ENCODE data around the gene HDAC9.
"Not testable (repeated sequence)": the region's sequence is repeated elsewhere in the genome, so short reads cannot be mapped to it uniquely, and the experiment has no call there.

Gene HDAC9

DNA sequence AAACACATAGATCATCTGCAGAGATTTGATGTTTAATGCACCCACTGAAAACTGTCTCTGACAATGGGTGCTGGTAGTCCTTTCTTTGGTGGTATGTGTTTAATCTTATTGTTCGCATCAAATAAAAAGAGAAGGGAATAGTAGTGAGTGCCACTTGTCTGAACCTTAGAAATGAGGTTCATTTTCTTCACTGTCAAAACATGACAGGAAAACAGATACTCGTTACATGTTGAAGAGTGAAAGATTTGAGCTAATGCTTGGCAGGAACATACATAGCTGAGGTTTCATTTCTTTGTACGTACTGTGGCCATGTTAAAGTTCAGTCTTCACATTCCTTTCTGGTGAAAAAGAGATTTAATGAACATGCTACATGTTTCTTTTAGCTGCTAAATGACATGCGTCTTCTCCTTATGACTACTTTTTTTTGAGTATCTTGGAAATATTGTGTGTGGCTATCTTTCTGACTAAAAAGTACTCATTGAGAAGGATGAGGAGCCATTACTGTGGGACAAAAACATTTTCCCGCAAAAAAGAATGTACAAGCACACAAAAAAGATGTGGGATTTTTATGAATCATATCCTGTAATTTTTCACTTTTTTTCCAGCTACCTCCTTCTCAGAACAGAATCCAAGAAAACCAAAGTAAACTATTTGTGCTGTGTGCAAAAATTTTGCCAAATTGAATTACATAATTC lies 513.8 kb downstream of the HDAC9 start:
- peaks cover under 1 to 5% of the 10 kb centered on the region in 2 donors for H3K9me3 Mint-ChIP-seq
- ATAC-seq (replicated peaks) (no peak), DNase-seq (no peak)
- no peaks in the 10 kb centered on the region for H3K27me3 Mint-ChIP-seq
- no peaks in the 10 kb centered on the region for H3K36me3 Mint-ChIP-seq (ENCODE audit: insufficient read depth)
- no peak overlapping the region for H3K27ac Mint-ChIP-seq
- no peaks in the 10 kb centered on the region for H3K4me1 Mint-ChIP-seq (ENCODE audit: low read depth in 2 of 2)
- no peak overlapping the region for H3K4me3 Mint-ChIP-seq

- Mint-ChIP-seq H3K36me3 (ENCODE audit: insufficient read depth) (no peaks in the 10 kb centered on the region), H3K4me3 (no peak overlapping the region), H3K9me3 (peaks cover 6 to 7% of the 10 kb centered on the region in 2 donors), H3K27ac (no peak overlapping the region), H3K27me3 (no peaks in the 10 kb centered on the region), H3K4me1 (ENCODE audit: low read depth in 2 of 2) (no peaks in the 10 kb centered on the region)
- no peak for ATAC-seq (replicated peaks)
- no peak for DNase-seq
These were observed 514.4 kb downstream of the HDAC9 start for GRCh38 chr7:19009936-19010280.

- DNase-seq (no peak), ATAC-seq (replicated peaks) (no peak)
- Mint-ChIP-seq H3K36me3 (ENCODE audit: insufficient read depth) (no peaks in the 10 kb centered on the region), H3K27ac (no peak overlapping the region), H3K9me3 (peaks cover 6 to 7% of the 10 kb centered on the region in 2 donors), H3K27me3 (no peaks in the 10 kb centered on the region), H3K4me3 (no peak overlapping the region), H3K4me1 (ENCODE audit: low read depth in 2 of 2) (no peaks in the 10 kb centered on the region)
These were observed 515.7 kb downstream of the HDAC9 start for GRCh38 chr7:19011212-19011611.

DNA sequence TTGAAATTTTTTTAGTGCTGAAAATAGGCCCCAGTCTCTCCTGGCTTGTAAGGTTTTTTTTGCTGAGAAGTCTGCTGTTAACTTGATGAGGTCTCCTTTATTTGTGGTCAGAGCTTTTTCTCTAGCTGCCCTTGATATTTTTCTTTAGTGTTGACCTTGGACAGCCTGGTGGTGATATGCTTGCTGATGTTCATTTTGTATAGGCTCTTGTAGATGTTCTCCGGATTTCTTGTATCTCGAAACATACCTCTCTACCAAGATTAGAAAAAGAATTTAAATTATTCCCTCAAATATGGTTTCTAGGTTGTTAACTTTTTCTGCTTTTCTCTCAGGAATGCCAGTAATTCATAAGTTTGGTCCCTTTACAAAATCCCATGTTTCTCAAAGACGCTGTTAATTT lies 519.5 kb downstream of the HDAC9 start:
- H3K9me3 Mint-ChIP-seq, result peaks cover 6 to 10% of the 10 kb centered on the region in 2 donors
- DNase-seq (no peak), ATAC-seq (replicated peaks) (no peak)
- no peaks in the 10 kb centered on the region for H3K4me1 Mint-ChIP-seq (ENCODE audit: low read depth in 2 of 2)
- H3K27me3 Mint-ChIP-seq, result no peaks in the 10 kb centered on the region
- H3K27ac Mint-ChIP-seq, result no peak overlapping the region
- H3K4me3 Mint-ChIP-seq, result no peak overlapping the region
- H3K36me3 Mint-ChIP-seq (ENCODE audit: insufficient read depth), result no peaks in the 10 kb centered on the region

DNA sequence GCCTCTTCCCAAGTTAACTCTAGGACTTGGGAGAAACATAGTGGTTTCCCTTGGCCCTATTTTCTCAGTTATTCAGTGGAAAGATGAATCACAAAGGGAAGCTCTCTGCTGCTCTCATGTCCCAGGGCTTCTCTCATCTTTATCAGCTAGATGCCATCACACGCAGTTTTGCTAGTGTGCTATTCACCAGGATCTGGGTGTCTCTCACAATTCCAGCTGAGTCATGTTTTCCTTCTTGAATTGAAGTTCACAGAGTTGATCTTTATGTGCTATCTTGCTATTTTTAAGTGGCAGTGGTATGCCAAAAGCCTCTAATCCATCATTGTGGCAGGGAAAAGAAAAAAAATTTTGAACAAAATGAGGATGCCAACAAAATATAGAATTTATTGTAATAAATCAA lies 520.6 kb downstream of the HDAC9 start:
- Mint-ChIP-seq H3K27me3 (no peaks in the 10 kb centered on the region), H3K4me3 (no peak overlapping the region), H3K36me3 (ENCODE audit: insufficient read depth) (no peaks in the 10 kb centered on the region), H3K27ac (no peak overlapping the region), H3K9me3 (peaks cover 6 to 8% of the 10 kb centered on the region in 2 donors), H3K4me1 (ENCODE audit: low read depth in 2 of 2) (no peaks in the 10 kb centered on the region)
- ATAC-seq (replicated peaks) (no peak), DNase-seq (no peak)

- H3K27ac Mint-ChIP-seq, result no peak overlapping the region
- no peak overlapping the region for H3K4me3 Mint-ChIP-seq
- peaks cover 6% of the 10 kb centered on the region in 2 donors for H3K9me3 Mint-ChIP-seq
- no peaks in the 10 kb centered on the region for H3K36me3 Mint-ChIP-seq (ENCODE audit: insufficient read depth)
- H3K4me1 Mint-ChIP-seq (ENCODE audit: low read depth in 2 of 2), result no peaks in the 10 kb centered on the region
- DNase-seq (no peak), ATAC-seq (replicated peaks) (no peak)
- H3K27me3 Mint-ChIP-seq, result no peaks in the 10 kb centered on the region
These were observed 521.8 kb downstream of the HDAC9 start for GRCh38 chr7:19017374-19017773.

- no peaks in the 10 kb centered on the region for H3K4me1 Mint-ChIP-seq (ENCODE audit: low read depth in 2 of 2)
- H3K27ac Mint-ChIP-seq, result no peak overlapping the region
- no peak for DNase-seq
- no peaks in the 10 kb centered on the region for H3K36me3 Mint-ChIP-seq (ENCODE audit: insufficient read depth)
- no peak overlapping the region for H3K4me3 Mint-ChIP-seq
- no peaks in the 10 kb centered on the region for H3K27me3 Mint-ChIP-seq
- no peak for ATAC-seq (replicated peaks)
- H3K9me3 Mint-ChIP-seq, result peaks cover 0 to 8% of the 10 kb centered on the region in 2 donors
These were observed 524.5 kb downstream of the HDAC9 start for GRCh38 chr7:19020062-19020461.

GRCh38 chr7:19020711-19021110 lies 525.2 kb downstream of the HDAC9 start:
- no peak overlapping the region for H3K4me3 Mint-ChIP-seq
- no peak overlapping the region for H3K27ac Mint-ChIP-seq
- ATAC-seq (replicated peaks), result no peak
- peaks cover 0 to 8% of the 10 kb centered on the region in 2 donors for H3K9me3 Mint-ChIP-seq
- no peaks in the 10 kb centered on the region for H3K27me3 Mint-ChIP-seq
- no peaks in the 10 kb centered on the region for H3K36me3 Mint-ChIP-seq (ENCODE audit: insufficient read depth)
- H3K4me1 Mint-ChIP-seq (ENCODE audit: low read depth in 2 of 2), result no peaks in the 10 kb centered on the region
- no peak for DNase-seq

GRCh38 chr7:19023477-19023876 lies 527.9 kb downstream of the HDAC9 start:
- H3K4me3 Mint-ChIP-seq, result no peak overlapping the region
- H3K27ac Mint-ChIP-seq, result no peak overlapping the region
- ATAC-seq (replicated peaks) (no peak), DNase-seq (no peak)
- no peaks in the 10 kb centered on the region for H3K4me1 Mint-ChIP-seq (ENCODE audit: low read depth in 2 of 2)
- no peaks in the 10 kb centered on the region for H3K27me3 Mint-ChIP-seq
- no peaks in the 10 kb centered on the region for H3K36me3 Mint-ChIP-seq (ENCODE audit: insufficient read depth)
- H3K9me3 Mint-ChIP-seq, result peaks cover 0 to 4% of the 10 kb centered on the region in 2 donors

DNA sequence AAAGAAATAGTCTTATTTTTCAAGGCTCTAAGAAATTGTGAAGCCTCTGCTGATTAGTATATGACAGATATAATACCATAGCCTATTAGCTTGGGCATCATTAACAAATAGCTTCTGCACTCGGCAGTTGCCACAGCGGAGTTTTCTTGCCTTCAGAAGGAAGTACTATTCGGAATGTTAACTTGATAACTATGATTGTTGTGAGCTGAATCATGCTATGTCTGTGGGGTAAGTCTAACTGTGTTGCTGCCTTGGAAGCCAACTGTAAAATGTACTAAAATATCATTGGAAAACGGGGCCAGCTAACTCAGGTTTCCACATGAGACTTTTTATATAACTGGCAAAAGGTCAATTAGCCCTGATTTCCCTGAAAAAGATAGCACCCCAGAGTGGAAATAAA lies 528.7 kb downstream of the HDAC9 start:
- H3K9me3 Mint-ChIP-seq, result peaks cover 0 to 4% of the 10 kb centered on the region in 2 donors
- no peak overlapping the region for H3K27ac Mint-ChIP-seq
- no peak for DNase-seq
- H3K36me3 Mint-ChIP-seq (ENCODE audit: insufficient read depth), result no peaks in the 10 kb centered on the region
- ATAC-seq (replicated peaks), result no peak
- no peak overlapping the region for H3K4me3 Mint-ChIP-seq
- H3K27me3 Mint-ChIP-seq, result no peaks in the 10 kb centered on the region
- no peaks in the 10 kb centered on the region for H3K4me1 Mint-ChIP-seq (ENCODE audit: low read depth in 2 of 2)

GRCh38 chr7:19026888-19027287 lies 531.3 kb downstream of the HDAC9 start:
- ATAC-seq (replicated peaks) (no peak), DNase-seq (no peak)
- peaks cover 0 to 4% of the 10 kb centered on the region in 2 donors for H3K9me3 Mint-ChIP-seq
- no peak overlapping the region for H3K27ac Mint-ChIP-seq
- no peaks in the 10 kb centered on the region for H3K27me3 Mint-ChIP-seq
- H3K4me3 Mint-ChIP-seq, result no peak overlapping the region
- no peaks in the 10 kb centered on the region for H3K4me1 Mint-ChIP-seq (ENCODE audit: low read depth in 2 of 2)
- no peaks in the 10 kb centered on the region for H3K36me3 Mint-ChIP-seq (ENCODE audit: insufficient read depth)

- Mint-ChIP-seq H3K36me3 (ENCODE audit: insufficient read depth) (no peaks in the 10 kb centered on the region), H3K9me3 (no peaks in the 10 kb centered on the region), H3K27ac (no peak overlapping the region), H3K4me3 (no peak overlapping the region), H3K4me1 (ENCODE audit: low read depth in 2 of 2) (no peaks in the 10 kb centered on the region), H3K27me3 (no peaks in the 10 kb centered on the region)
- no peak for ATAC-seq (replicated peaks)
- no peak for DNase-seq
These were observed 534.7 kb downstream of the HDAC9 start for GRCh38 chr7:19030281-19030680.

DNA sequence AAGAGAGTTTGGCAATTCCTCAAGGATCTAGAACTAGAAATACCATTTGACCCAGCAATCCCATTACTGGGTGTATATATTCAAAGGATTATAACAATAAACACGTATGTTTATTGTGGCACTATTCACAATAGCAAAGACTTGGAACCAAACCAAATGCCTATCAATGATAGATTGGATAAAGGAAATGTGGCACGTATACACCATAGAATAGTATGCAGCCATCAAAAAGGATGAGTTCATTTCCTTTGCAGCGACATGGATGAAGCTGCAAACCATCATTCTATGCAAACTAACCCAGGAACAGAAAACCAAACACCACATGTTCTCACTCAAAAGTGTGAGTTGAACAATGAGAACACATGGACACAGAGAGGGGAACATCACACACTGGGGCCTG lies 537.4 kb downstream of the HDAC9 start:
- H3K4me3 Mint-ChIP-seq; ATAC-seq (replicated peaks); H3K27me3 Mint-ChIP-seq; DNase-seq; H3K9me3 Mint-ChIP-seq; H3K36me3 Mint-ChIP-seq (ENCODE audit: insufficient read depth); H3K27ac Mint-ChIP-seq; H3K4me1 Mint-ChIP-seq (ENCODE audit: low read depth in 2 of 2): not testable (repeated sequence)

DNA sequence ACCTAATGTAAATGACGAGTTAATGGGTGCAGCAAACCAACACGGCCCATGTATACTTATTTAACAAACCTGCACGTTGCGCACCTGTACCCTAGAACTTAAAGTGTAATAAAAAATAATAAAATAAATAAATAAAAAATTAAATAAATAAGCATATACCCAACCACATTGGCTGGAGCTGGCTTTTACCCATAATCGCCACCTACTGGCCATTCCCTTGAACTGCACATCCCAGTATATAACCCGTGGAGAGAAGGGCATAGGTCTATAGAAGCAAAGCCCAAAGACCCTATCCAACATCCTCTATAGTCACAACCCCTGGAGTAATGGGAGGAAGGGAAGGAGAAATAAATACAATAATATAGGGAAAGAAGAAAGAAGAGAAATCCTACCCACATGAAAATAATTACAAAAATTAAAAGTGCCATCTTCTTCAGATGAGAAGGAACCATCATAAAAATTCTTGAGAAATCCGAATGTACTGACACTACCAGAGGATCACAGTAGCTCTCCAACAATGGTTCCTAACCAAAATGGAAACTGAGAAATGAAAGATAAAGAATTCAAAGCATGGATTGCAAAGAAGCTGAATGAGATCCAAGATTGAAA lies 556.3 kb downstream of the HDAC9 start:
- Mint-ChIP-seq H3K9me3 (peaks cover 3 to 7% of the 10 kb centered on the region in 2 donors), H3K4me3 (no peak overlapping the region), H3K27me3 (no peaks in the 10 kb centered on the region), H3K4me1 (ENCODE audit: low read depth in 2 of 2) (no peaks in the 10 kb centered on the region), H3K36me3 (ENCODE audit: insufficient read depth) (no peaks in the 10 kb centered on the region), H3K27ac (no peak overlapping the region)
- DNase-seq (peak in 2 of 3 experiments; percentile 2 to 6), ATAC-seq (replicated peaks) (peak; percentile 35)

Data from effector memory CD8-positive, alpha-beta T cell (primary cell).